ENCODE measurements around the gene LRFN3.
"Not testable (repeated sequence)": the region's sequence is repeated elsewhere in the genome, so short reads cannot be mapped to it uniquely, and the experiment has no call there.

The LRFN3 gene

DNA sequence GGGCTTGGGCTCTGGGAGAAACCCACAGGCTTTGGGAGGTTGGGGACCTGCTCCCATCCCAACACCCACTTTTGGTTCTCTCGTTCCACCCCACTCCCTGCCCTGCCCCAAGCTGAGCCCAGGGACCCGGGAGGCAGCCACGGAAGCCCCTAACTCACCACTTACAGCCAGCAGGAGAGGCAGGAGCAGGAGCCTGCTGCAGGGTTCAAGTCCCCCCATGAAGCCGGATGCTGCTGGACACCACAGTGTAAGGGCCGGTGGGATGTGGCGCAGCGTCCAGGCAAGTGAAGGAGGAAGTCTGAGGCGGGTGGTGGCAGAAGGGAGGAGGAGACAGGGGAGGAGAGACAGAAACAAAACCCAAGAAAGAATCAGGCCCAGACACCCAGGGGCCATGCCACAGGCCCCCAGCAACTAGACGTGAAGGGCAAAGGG lies 28.1 kb upstream of the LRFN3 start, which contains the start of gene TYROBP:
TSS of gene TYROBP (minus strand) at position 286 of the 432 bp plus-strand sequence. CDS start at position 219, 67 bp downstream.
- no peak for DNase-seq

DNA sequence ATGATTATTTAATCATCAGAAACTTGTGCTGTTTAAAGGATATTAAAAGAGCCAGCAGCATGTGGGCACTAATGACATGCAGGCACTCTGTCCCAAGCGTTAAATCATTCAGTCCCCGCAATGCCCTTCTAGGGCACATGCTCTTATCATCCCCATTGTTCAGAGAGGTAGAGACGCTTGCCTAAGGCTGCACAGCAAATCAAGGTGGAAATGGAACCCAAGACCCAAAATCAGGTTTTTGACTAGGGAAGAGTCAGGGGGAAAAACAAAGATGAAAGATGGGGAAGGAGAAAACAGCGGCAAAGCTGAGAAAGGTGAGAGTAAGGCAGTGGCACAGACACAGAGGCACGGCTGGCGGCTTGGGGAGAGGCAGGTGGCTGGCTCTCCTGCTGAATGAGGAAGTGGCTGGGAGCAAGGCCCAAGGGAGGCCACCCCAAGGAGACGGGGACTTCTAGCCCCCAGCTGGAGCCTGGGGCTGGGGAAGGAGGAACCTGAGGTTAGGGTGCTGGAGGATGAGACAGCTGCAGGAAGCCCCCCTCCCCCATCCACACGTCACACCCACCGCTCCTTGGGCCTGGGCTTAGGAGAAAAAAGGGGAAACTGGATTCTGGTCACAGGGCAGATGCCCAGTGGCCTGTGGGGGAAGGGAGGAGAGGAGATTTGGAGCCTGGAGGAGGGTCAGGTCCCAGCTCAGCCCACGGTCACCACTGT lies 27.0 kb upstream of the LRFN3 start:
- DNase-seq = no peak

DNA sequence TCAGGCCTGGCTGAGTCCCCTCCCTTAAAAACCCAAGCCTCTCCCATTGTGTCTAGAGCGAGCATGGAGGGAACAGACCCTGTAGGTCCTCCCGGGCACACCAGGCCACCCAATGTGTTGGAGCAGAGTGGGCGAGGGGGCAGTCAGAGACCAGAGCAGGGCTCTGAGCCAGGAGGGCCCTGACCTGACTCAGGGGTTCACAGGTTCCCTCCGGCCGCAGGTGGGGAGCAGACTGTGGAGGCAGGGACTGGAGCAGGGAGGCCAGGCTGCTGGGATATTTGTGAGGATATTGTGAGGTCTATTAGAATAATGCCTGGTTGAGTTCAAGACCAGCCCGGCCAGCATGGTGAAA lies 26.5 kb upstream of the LRFN3 start:
- DNase-seq = no peak

DNA sequence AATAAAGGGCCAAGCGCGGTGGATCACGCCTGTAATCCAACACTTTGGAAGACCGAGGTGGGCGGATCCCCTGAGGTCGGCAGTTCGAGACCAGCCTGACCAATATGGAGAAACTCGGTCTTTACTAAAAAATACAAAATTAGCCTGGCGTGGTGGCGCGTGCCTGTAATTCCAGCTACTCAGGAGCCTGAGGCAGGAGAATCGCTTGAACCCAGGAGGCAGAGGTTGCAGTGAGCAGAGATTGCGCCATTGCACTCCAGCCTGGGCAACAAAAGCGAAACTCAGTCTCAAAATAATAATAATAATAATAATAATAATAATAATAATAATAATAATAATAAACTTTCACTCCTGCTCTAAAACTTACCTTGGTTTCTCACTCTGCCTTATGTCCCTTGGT lies 25.8 kb upstream of the LRFN3 start:
- DNase-seq = not testable (repeated sequence)

DNA sequence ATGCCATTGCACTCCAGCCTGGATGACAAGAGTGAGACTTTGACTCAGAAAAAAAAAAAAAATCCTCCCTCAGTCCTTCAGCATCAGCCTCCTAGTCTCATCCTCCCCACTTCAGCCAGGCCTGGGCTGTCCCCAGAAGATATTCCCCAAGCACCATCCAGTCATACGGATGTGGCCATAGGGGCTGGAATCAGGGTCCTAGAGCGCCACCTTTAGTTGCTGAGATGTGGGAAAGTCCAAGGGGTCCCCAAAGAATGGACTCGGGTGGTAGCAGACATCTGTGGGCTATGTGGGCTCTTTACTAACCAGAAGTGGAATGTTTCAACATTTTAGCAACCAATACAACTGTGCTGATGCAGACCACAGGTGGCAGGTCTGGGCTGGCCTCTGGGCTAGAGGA lies 25.0 kb upstream of the LRFN3 start:
- DNase-seq = no peak

DNA sequence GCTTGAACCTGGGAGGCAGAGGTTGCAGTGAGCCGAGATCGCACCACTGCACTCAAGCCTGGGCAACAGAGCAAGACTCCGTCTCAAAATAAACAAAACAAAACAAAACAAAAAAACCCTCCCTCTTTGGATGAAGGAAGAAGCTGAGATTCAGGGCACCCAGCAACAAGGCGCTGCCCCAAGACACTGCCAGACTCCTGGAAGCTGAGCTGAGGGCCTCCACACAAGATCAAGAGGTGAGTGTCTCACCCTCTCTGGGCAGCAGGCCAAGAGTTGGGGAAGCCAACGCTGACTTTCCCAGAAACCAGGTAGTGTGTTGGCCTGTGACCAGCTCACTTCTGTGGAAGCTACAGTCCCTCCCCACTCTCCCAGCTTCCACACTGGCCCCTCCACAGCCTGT lies 24.4 kb upstream of the LRFN3 start:
- no peak for DNase-seq

DNA sequence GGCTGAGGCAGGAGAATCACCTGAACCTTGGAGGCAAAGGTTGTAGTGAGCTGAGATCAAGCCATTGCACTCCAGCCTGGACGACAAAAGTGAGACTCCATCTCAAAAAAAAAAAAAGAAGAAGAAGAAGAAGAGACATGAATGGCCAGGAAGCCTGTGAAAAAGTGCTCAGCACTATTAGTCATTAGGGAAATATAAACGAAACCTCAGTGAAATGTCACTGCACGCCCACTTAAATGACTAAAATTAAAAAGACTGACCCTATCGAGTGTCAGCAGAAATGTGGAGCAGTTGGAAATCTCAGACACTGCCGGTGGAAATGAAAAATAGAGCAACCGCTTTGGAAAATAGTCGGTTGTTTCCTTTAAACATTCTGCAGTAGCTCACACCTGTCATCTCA lies 22.6 kb upstream of the LRFN3 start:
- DNase-seq = no peak

DNA sequence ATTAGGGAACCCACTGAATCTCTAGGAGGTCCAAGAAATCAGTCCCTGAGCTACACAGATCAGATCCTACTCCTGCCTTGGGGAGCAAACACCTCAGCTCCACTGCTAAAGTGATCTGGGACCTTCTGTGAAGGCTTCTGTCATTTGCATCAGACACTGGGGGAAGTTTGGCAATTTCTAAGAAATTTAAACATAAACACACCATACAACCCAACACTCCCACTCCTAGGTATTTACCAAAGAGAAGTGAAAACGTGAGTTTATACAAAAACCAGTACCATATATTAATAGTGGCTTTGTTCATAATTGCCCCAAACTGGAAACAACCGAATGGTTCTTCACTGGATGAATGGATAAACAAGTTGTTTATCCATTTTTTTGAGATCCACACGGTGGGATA lies 20.7 kb upstream of the LRFN3 start:
- DNase-seq = no peak

GRCh38 chr19:35919306-35919705 lies 16.9 kb upstream of the LRFN3 start:
- DNase-seq = no peak

DNA sequence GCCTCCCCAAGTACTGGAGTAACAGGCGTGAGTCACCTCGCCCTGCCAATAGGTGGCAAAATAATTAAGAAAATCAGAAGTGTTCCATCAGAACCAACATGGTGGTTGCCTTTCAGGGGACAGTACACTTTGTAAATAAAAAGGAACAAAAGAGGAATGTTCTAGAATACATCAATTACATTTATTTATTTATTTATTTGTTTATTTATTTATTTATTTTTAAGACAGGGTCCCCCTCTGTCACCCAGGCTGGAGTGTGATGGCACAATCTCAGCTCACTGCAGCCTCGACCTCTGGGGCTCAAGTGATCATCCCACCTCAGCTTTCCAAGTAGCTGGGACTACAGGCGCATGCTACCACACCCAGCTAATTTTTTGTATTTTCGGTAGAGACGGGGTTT lies 15.2 kb upstream of the LRFN3 start:
- no peak for DNase-seq

DNA sequence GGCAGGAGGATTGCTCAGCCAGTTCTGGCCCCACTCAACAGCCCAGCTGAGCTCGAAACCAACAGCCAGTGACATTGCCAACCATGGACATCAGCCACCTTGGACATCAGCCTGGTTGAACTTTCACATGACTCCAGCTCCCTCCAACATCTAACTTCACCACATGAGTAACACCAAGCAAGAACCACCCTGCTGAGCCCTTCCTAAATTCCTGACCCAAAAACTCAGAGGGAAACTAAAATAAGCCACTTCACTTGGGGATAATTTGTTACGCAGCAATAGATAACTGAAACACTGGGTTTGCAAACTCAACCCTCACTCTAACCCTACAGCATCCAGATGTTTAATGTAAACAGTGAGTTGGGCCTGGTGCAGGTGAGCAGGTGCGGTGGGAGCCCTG lies 10.7 kb upstream of the LRFN3 start:
- no peak for DNase-seq

DNA sequence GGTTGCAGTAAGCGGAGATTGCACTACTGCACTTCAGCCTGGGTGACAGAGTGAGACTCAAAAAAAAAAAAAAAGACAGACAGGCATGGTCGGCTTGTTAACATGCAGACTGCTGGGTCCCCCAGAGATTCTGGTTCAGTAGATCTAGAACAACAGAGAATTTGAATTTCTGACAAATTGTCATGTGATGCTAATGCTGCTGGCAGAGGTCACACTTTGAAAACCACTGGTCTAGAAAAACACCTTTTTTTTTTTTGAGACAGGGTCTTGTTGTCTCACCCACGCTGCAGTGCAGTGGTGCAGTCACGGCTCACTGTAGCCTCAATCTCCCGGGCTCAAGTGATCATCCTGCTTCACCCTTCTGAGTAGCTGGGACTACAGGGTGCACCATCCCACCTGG lies 7.7 kb upstream of the LRFN3 start:
- DNase-seq = no peak

DNA sequence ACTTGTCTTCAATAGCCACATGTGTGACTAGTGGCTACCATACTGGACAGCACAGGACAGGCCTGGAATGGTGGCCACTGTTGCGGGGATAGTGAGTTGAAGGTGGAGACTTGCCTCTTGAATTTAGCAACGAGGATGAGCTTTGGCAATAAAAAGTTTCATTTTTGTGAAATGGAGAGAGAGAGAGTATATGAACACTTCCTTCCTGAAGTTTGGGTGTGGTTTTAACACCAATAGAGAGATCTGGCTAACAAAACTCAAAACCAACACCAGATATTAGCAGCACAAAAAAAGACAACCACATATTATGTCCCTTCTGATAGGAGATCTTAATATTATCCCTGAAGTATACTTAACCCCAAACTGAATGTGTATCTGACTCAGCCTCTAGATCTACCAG lies 6.3 kb upstream of the LRFN3 start:
- no peak for DNase-seq

DNA sequence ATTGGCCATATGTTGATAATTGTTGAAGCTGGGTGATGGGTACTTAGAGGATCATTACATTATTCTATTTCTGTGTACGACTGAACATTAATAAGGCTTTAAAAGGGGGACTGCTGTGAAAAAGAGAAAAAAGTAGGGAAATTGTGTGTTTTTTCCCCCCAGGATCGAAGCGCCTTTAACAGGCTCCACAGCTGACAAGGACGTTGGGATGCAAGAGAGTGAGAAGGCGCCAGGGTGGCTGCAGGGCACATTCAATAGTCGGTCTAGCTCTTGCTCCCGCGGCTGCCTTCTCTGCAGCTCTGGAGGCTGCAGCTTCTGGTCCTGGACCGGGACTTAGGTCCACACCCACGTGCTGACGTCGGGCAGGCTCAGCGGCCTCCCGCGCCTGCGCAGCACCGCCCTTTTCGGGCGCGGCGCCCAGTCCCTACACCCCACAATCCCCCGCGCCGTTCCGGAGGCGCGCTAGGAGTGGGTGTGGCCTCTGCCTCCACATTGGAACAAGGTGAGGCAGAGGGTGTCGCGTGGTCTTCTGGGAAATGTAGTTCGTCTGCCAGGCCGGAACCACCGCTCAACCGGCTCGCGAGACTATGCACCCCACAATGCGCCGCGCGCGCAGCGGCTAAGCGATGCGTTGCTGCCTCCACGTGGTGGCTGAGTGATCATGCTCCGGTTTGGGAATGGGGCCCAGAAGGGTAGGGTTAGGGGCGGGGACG lies 4.9 kb upstream of the LRFN3 start:
- peak; percentile 99 for DNase-seq

GRCh38 chr19:35931874-35932202 lies 4.3 kb upstream of the LRFN3 start:
- no peak for DNase-seq

- no peak for DNase-seq
Observed at GRCh38 chr19:35932291-35932936, 3.8 kb upstream of the LRFN3 start.

DNA sequence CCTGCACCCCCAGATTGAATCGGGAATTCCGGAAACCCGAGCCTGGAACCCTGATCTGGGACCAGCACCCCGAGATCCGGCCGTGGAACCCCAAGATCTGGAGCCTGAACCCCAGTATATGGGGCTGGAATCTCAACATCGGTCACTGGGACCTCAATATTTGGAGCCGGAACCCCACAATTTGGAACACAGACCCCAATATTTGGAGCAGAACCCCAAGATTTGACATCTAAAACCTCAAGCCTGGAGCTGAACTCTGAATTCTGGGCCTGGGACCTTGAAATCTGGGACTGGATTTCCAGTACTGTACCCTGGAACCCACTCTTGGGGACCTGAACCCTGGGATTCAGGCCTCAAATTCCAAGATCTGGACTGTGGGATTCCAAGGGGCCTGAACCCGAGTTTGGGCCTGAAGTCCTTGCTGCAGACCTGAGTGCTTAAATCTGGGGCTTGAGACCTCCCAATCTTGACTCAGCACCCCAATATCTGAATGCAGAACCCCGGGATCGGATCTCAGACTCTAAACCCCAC lies 629 bp downstream of the LRFN3 start:
- no peak for DNase-seq

GRCh38 chr19:35937345-35938281 lies 1.4 kb downstream of the LRFN3 start:
- no peak for DNase-seq

DNA sequence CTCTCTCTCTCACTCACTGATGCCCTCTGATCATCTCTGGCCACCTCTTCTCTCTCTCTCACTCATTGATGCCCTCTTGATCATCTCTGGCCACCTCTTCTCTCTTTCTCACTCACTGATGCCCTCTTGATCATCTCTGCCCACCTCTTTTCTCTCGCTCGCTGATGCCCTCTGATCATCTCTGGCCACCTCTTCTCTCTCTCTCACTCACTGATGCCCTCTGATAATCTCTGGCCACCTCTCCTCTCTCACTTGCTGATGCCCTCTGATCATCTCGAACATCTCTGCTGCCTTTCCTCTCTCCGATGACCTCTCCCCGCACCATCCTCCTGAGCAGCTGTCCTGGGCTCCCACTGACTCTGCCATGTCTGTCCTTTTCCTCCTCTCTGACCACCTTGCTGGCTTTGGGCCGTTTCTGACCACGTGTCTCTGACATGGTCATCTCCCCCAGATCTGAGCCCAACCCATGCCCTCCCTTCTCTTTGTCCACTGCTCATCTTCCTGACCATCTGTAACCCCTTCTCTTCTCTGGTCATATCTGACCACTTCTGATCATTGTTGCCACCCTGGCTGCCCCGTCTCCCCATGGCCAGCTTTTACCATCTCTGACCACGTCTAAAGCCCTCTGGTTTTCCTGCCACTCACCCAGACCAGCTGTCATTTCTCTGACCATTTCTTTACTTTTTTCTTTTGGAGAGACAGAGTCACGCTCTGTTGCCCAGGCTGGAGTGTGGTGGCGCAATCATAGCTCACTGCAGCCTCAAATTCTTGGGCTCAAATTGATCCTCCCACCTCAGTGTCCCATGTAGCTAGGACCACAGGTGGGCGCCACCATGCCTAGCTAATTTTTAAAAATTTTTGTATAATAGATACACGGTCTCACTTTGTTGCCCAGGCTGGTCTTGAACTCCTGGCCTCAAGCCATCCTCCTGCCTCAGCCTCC lies 2.4 kb downstream of the LRFN3 start:
- DNase-seq = no peak

DNA sequence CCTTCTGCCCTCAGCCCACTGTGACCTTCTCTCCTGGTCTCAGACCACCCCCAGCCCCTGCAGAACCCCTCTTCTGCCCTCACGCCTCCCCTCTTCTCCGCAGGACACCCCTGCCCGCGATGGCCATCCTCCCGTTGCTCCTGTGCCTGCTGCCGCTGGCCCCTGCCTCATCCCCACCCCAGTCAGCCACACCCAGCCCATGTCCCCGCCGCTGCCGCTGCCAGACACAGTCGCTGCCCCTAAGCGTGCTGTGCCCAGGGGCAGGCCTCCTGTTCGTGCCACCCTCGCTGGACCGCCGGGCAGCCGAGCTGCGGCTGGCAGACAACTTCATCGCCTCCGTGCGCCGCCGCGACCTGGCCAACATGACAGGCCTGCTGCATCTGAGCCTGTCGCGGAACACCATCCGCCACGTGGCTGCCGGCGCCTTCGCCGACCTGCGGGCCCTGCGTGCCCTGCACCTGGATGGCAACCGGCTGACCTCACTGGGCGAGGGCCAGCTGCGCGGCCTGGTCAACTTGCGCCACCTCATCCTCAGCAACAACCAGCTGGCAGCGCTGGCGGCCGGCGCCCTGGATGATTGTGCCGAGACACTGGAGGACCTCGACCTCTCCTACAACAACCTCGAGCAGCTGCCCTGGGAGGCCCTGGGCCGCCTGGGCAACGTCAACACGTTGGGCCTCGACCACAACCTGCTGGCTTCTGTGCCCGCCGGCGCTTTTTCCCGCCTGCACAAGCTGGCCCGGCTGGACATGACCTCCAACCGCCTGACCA lies 3.3 kb downstream of the LRFN3 start:
- DNase-seq = no peak
